Measurements from ENCODE around the gene KRTAP10-4.

Gene KRTAP10-4

DNA sequence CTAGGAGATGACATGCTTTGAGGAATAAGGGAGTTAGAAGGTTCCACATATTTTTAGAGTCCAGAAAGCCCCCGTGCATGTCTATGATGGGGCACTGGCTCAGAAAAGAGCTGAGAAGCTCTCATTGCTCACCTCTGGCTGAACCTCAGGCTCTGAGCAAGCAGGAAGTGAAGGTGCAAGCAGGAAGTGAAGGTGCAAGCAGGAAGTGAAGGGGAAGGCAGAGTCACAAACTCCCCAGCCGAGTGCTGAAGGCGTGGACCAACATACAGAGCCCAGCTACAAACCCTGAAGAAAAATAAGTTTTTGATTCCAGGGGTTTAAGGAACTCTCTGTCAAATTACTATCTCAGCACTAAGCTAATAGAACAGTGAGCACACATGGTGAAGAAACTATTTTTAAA, 45.4 kb downstream of the KRTAP10-4 start:
- Mint-ChIP-seq H3K4me1 (peaks cover 39% of the 10 kb centered on the region), H3K9me3 (peaks cover 29% of the 10 kb centered on the region)
- DNase-seq (ENCODE audit: low spot score in 2 of 2) = peak; percentile 26 to 67

DNA sequence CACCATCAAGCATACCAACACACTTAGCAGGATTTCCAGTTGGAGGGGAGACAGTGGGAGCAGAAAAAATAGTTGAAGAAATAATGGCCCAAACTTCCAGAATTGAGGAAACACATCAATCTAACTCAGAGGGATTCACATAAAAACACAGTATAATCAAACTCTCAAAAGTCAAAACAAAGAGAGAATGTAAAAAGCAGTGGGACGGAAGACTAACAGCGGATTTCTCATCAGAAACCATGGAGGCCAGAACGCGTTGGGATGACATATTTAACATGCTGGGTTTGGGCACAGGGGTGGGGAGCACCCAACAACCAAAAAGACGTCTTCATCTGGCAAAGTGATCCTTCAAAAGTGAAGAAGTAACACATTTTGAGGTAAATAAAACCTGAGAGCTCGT, 46.4 kb downstream of the KRTAP10-4 start:
- Mint-ChIP-seq H3K9me3 (peaks cover 38% of the 10 kb centered on the region), H3K4me3 (no peak overlapping the region), H3K27ac (peak overlapping the region; percentile 91), H3K4me1 (peaks cover 43% of the 10 kb centered on the region), H3K36me3 (no peaks in the 10 kb centered on the region)
- DNase-seq (ENCODE audit: low spot score in 2 of 2) (no peak), ATAC-seq (no peak)

More for the DNA sequence above, 45.4 kb downstream of the KRTAP10-4 start:
- peak; percentile 98 for ATAC-seq
- Mint-ChIP-seq H3K4me3 (peak overlapping the region; percentile 51), H3K36me3 (no peaks in the 10 kb centered on the region), H3K27ac (peak overlapping the region; percentile 91)

DNA sequence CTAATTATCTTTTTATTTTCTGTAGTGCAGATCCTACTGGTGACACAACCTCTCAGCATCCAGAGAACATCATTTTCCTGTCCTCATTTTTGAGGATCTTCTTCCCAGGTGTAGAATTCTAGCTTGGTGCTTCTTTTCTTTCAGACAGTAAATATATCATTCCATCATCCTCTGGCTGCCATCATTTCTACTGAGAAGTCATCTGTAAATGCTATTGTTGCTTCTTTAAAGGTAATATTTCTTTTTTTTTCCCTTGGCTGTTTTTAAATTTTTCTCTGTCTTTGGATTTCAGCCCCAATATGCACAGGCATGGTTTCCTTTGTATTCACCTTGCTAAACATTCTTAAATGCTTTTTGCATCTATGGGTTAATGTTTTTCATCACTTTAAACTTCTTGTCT, 50.0 kb downstream of the KRTAP10-4 start:
- Mint-ChIP-seq H3K4me1 (peaks cover 43% of the 10 kb centered on the region), H3K36me3 (no peaks in the 10 kb centered on the region), H3K27ac (no peak overlapping the region), H3K4me3 (no peak overlapping the region), H3K9me3 (peaks cover 39% of the 10 kb centered on the region)
- ATAC-seq = no peak
- DNase-seq (ENCODE audit: low spot score in 2 of 2) = no peak
